Calu3 (cell line): ENCODE data around the gene TXNL1. TPM values are rescaled to one million over a fixed set of nuclear protein-coding genes. Genes with fewer than 3 reads are reported as not detected.

Source experiments
- BruUV-seq: library from RNA; stranded (reverse); fragments of 400-500 nt; replicated peaks from 2 replicates; lab custom pipeline; 2021; lab: Mats Ljungman, UMichigan
- CTCF ChIA-PET: fragments of 300-600 bp; sonication (Branson Sonifier 250); formaldehyde crosslinking; loops from one replicate; lab custom pipeline; 2022; ENCODE audit warnings: antibody characterized with exemption; lab: Charles Lee
- DNase-seq: peaks from one replicate; pipeline ENCODE4 v3.0.0; 2022
- H3K27ac Mint-ChIP-seq: one replicate; pipeline ENCODE4 v1.8.0; 2022; ENCODE audit warnings: mixed read lengths; ENCODE audit not compliant: unreplicated experiment
- H3K27me3 Mint-ChIP-seq: one replicate; pipeline ENCODE4 v1.8.0; 2022; ENCODE audit warnings: mixed read lengths; ENCODE audit not compliant: unreplicated experiment
- H3K36me3 Mint-ChIP-seq: one replicate; pipeline ENCODE4 v1.8.0; 2022; ENCODE audit warnings: mild to moderate bottlenecking, moderate library complexity, mixed read lengths; ENCODE audit not compliant: insufficient read depth, unreplicated experiment
- H3K4me1 Mint-ChIP-seq: one replicate; pipeline ENCODE4 v1.8.0; 2022; ENCODE audit warnings: mild to moderate bottlenecking, low read depth, mixed read lengths; ENCODE audit not compliant: unreplicated experiment
- H3K4me3 Mint-ChIP-seq: one replicate; pipeline ENCODE4 v1.8.0; 2022; ENCODE audit warnings: mild to moderate bottlenecking, low read depth, moderate library complexity, mixed read lengths; ENCODE audit not compliant: unreplicated experiment
- H3K9me3 Mint-ChIP-seq: one replicate; pipeline ENCODE4 v1.8.0; 2022; ENCODE audit warnings: low read depth, mixed read lengths; ENCODE audit not compliant: unreplicated experiment
- intact Hi-C: fragments of 100-400 bp; cut with micrococcal nuclease; formaldehyde crosslinking; loops from one replicate; pipeline ENCODE4 v1.10.0; 2022; ENCODE audit not compliant: unreplicated experiment
- total RNA-seq: library from RNA; stranded (reverse); gene quantifications from 2 replicates; pipeline ENCODE4 v1.2.3, GENCODE V29; 2022
- TF ChIP-seq, protein P1 (sequence below): fragments of 200-600 bp; IDR thresholded peaks from one replicate; pipeline ENCODE4 v1.8.0; 2022; ENCODE audit warnings: antibody characterized with exemption; ENCODE audit not compliant: unreplicated experiment

TXNL1 gene
- total RNA-seq, 1 experiment from 2014 or later = 98.1 TPM

DNA sequence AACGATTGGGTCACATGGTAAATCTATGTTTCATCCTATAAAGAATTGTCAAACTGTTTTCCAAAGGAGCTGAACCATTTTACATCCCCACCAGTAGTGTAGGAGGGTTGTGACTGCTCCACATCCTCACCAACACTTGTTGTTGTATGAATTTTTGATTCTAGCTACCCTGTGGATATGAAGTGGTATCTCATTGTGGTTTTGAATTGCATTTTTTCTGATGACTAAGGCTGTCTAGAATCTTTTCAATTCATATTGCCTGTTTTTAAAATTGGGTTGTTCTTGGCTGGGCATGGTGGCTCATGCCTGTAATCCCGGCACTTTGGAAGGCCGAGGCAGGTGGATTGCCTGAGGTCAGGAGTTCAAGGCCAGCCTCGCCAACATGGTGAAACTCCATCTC is 44.5 kb downstream of the TXNL1 start:
- CTCF ChIA-PET = interaction anchor here (0.7 kb wide), 1 partner anchor 1869 kb away, joined by 3 read pairs; no protein-coding TSS in a partner anchor
- DNase-seq = no peak
- intact Hi-C loops = no loop called here
- BruUV-seq = no TSS peak
- Mint-ChIP-seq H3K9me3 (no peaks in the 10 kb centered on the region), H3K27me3 (no peaks in the 10 kb centered on the region), H3K4me3 (no peak overlapping the region), H3K36me3 (no peaks in the 10 kb centered on the region), H3K27ac (no peak overlapping the region), H3K4me1 (no peaks in the 10 kb centered on the region)
- TF ChIP-seq, protein P1, sequence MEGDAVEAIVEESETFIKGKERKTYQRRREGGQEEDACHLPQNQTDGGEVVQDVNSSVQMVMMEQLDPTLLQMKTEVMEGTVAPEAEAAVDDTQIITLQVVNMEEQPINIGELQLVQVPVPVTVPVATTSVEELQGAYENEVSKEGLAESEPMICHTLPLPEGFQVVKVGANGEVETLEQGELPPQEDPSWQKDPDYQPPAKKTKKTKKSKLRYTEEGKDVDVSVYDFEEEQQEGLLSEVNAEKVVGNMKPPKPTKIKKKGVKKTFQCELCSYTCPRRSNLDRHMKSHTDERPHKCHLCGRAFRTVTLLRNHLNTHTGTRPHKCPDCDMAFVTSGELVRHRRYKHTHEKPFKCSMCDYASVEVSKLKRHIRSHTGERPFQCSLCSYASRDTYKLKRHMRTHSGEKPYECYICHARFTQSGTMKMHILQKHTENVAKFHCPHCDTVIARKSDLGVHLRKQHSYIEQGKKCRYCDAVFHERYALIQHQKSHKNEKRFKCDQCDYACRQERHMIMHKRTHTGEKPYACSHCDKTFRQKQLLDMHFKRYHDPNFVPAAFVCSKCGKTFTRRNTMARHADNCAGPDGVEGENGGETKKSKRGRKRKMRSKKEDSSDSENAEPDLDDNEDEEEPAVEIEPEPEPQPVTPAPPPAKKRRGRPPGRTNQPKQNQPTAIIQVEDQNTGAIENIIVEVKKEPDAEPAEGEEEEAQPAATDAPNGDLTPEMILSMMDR = no peak

DNA sequence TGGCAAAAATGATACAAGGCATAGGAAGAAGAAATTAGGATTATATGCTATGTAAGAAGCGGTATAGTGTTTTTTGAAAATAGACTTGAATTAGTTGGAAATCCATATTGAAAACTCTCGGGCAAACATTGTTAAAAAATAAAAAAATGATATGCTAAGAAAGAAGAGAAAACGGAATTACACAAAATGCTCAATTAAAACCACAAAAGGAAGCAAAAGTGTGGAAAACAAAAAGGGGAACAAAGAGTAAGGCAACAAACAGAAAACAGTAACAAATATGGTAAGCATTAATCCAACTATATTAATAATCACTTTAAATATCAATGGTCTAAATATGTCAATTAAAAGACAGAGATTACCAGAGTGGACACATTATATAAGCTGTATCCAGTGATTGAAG is 58.4 kb downstream of the TXNL1 start:
- Mint-ChIP-seq H3K4me3 (no peak overlapping the region), H3K27ac (no peak overlapping the region), H3K36me3 (no peaks in the 10 kb centered on the region), H3K9me3 (no peaks in the 10 kb centered on the region), H3K4me1 (no peaks in the 10 kb centered on the region), H3K27me3 (no peaks in the 10 kb centered on the region)
- TF ChIP-seq, protein P1 = no peak
- intact Hi-C loops = no loop called here
- CTCF ChIA-PET = no interaction called here
- BruUV-seq = no TSS peak
- no peak for DNase-seq

DNA sequence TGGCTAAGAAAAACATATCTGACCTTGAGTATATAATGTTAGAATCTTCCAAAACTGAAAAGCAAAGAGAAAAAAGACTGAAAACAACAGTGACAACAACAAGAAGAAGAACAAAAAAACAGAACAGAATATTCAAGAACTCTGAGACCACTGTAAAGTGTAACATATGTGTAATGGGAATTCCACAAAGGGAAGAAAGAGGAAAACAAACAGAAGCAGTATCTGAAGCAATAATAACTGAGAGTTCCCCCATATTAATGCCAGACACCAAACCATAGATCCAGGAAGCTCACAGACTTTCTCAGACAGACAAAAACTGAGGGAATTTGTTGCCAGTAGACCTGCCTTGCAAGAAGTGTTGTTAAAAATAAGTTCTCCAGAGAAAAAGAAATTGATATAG is 58.9 kb downstream of the TXNL1 start:
- Mint-ChIP-seq H3K9me3 (no peaks in the 10 kb centered on the region), H3K36me3 (no peaks in the 10 kb centered on the region), H3K27me3 (no peaks in the 10 kb centered on the region), H3K27ac (no peak overlapping the region), H3K4me1 (no peaks in the 10 kb centered on the region), H3K4me3 (no peak overlapping the region)
- intact Hi-C loops = loop anchor here (5.0 to 10.0 kb wide), 2 partner anchors 1237 to 1345 kb away; no protein-coding TSS in a partner anchor
- TF ChIP-seq, protein P1 = no peak
- DNase-seq = no peak
- CTCF ChIA-PET = no interaction called here
- BruUV-seq = no TSS peak

DNA sequence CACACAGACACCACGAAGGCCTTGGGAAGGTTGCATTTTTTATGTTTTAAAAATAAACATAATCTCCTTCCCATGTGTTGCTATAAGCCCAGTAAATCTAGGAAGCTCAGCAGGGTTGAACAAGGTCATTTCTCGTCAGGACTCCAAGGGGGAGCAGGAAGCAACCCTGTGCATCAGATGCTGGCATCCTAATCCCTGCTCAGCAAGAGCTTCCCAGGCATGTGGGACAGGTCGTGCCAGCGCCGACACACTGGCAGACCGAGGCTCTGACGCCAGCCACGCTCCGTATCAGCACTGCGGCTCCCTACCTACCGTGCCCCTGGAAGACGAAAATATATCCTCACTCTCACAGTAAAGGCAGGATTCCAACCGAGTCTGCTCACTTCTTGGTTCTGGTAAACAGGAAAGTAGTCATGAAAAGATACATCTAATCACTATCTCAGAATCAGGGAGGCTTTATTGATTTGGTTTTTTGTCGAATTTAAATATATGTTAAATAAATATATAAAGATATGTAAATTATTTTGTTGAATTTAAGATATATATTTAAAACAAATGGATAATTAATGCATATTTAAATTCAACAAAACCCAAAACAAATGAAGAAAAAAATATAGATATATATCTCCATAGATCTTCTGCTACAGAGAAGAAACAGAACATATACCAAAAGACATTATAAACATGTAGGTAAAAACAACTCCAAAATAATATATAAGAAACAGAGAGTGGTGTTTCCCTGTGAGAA is 61.4 kb downstream of the TXNL1 start:
- Mint-ChIP-seq H3K27me3 (no peaks in the 10 kb centered on the region), H3K4me3 (no peak overlapping the region), H3K27ac (no peak overlapping the region), H3K9me3 (no peaks in the 10 kb centered on the region), H3K36me3 (no peaks in the 10 kb centered on the region), H3K4me1 (no peaks in the 10 kb centered on the region)
- no TSS peak for BruUV-seq
- intact Hi-C loops = loop anchor here (1.0 to 10.0 kb wide), 4 partner anchors 219 to 1342 kb away; no protein-coding TSS in a partner anchor
- CTCF ChIA-PET = no interaction called here
- no peak for DNase-seq
- TF ChIP-seq, protein P1 = no peak
